Fibroblast of villous mesenchyme (primary cell): ENCODE results near the gene KRT39. TPM values are rescaled to one million over a fixed set of nuclear protein-coding genes. Genes with fewer than 3 reads are reported as not detected.

Experiments
- DNase-seq: peaks from one replicate; pipeline ENCODE4 v3.0.0-alpha.2; 2010; ENCODE audit warnings: low read depth
- H3K4me3 ChIP-seq: 2 replicates; pipeline ENCODE4 v1.5.1; 2011; ENCODE audit warnings: low read depth, mild to moderate bottlenecking, low read length
- CTCF ChIP-seq: IDR thresholded peaks from 2 replicates; pipeline ENCODE4 v1.5.1; 2012; ENCODE audit warnings: low read depth, mild to moderate bottlenecking, low read length; ENCODE audit not compliant: insufficient read depth
- total RNA-seq: library from RNA; depleted of rRNA; stranded (reverse); fragments of >200 nt; gene quantifications from 2 replicates; pipeline ENCODE4 v1.2.3, GENCODE V29; 2012

Gene KRT39
- total RNA-seq, 1 donor: not detected

GRCh38 chr17:40984226-40984625, 17.5 kb upstream of the KRT39 start, which contains the start of gene KRT40:
Gene KRT40 (minus strand): TSS chr17:40984326. CDS start chr17:40984273, 53 bp downstream.
- DNase-seq: no peak
- no peak for TF ChIP-seq CTCF
- no peak within 1 kb of the TSS for H3K4me3 ChIP-seq

- DNase-seq: no peak
- no peak for TF ChIP-seq CTCF
- no peak overlapping the region for H3K4me3 ChIP-seq
Observed at GRCh38 chr17:40981115-40981514, 14.4 kb upstream of the KRT39 start.

- peak; percentile 62 for DNase-seq
- no peak overlapping the region for H3K4me3 ChIP-seq
- TF ChIP-seq CTCF: no peak
Observed at GRCh38 chr17:40980596-40980995, 13.8 kb upstream of the KRT39 start.

- no peak for TF ChIP-seq CTCF
- no peak overlapping the region for H3K4me3 ChIP-seq
- DNase-seq: no peak
Observed at GRCh38 chr17:40980117-40980516, 13.4 kb upstream of the KRT39 start.

GRCh38 chr17:40978575-40979151, 11.9 kb upstream of the KRT39 start:
- no peak overlapping the region for H3K4me3 ChIP-seq

GRCh38 chr17:40975516-40975915, 8.8 kb upstream of the KRT39 start:
- no peak overlapping the region for H3K4me3 ChIP-seq
- no peak for TF ChIP-seq CTCF
- no peak for DNase-seq

More at GRCh38 chr17:40978575-40979151, 11.9 kb upstream of the KRT39 start:
- no peak for DNase-seq
- no peak for TF ChIP-seq CTCF

GRCh38 chr17:40974366-40974765, 7.6 kb upstream of the KRT39 start:
- no peak for TF ChIP-seq CTCF
- no peak for DNase-seq

More at GRCh38 chr17:40974366-40974765, 7.6 kb upstream of the KRT39 start:
- H3K4me3 ChIP-seq: no peak overlapping the region
